Sigmoid colon (tissue), 7 donors: ENCODE data around the gene LEPROT. TPM values are rescaled to one million over a fixed set of nuclear protein-coding genes. Genes with fewer than 3 reads are reported as not detected.

Experiments
- DNase-seq: peaks from one replicate; pipeline ENCODE4 v3.0.0-alpha.2; 2019
- H3K27ac ChIP-seq, 4 donors: fragments of 200-600 bp; sonication (generic); one replicate each; pipeline ENCODE4 v1.5.1; 2016 to 2019; ENCODE audit warnings: mild to moderate bottlenecking in 1 of 4
- H3K27me3 ChIP-seq, 3 donors: fragments of 200-600 bp; sonication (generic); one replicate each; pipeline ENCODE4 v1.5.1; 2019; ENCODE audit warnings: mild to moderate bottlenecking in 1 of 3
- H3K36me3 ChIP-seq, 4 donors: fragments of 200-600 bp; sonication (generic); one replicate each; pipeline ENCODE4 v1.5.1; 2016 to 2019
- H3K4me1 ChIP-seq, 4 donors: fragments of 200-600 bp; sonication (generic); one replicate each; pipeline ENCODE4 v1.5.1; 2017 to 2019
- H3K4me3 ChIP-seq, 4 donors: fragments of 200-600 bp; sonication (generic); one replicate each; pipeline ENCODE4 v1.5.1; 2017 to 2019; ENCODE audit warnings: mild to moderate bottlenecking in 2 of 4, moderate library complexity in 1 of 4
- H3K9me3 ChIP-seq, 4 donors: fragments of 200-600 bp in 3 of 4; sonication (generic) in 3 of 4; one replicate each; pipeline versions ENCODE4 v1.5.1 to v1.6.1; 2013 to 2019
- EP300 ChIP-seq, 4 donors: sonication (generic); formaldehyde crosslinking; IDR thresholded peaks; one replicate each; pipeline ENCODE4 v1.6.1; 2017; ENCODE audit warnings: antibody characterized with exemption in 4 of 4
- POLR2A ChIP-seq, 2 donors: fragments of 450-650 bp; IDR thresholded peaks; one replicate each; pipeline ENCODE4 v1.6.1; 2016; ENCODE audit warnings: antibody characterized with exemption in 2 of 2, mild to moderate bottlenecking in 2 of 2, moderate library complexity in 2 of 2
- POLR2AphosphoS5 ChIP-seq, 4 donors: sonication (generic); formaldehyde crosslinking; IDR thresholded peaks; one replicate each; pipeline ENCODE4 v1.6.1; 2017; ENCODE audit warnings: antibody characterized with exemption in 4 of 4
- WGBS, 2 donors: extraction: QIAGEN DNeasy Blood & Tissue Kit; methylation state at CpG; one replicate each; pipeline ENCODE4 v1.1.7; 2013; 5-methylcytosine and 5-hydroxymethylcytosine counted together
- intact Hi-C: fragments of 100-400 bp; cut with DNase I; formaldehyde crosslinking; loops from one replicate; pipeline ENCODE4 v1.15.1; 2023
- polyA plus RNA-seq, 3 donors: library from polyadenylated mRNA; stranded (reverse); fragments of 200-250 nt; gene quantifications; one replicate each; pipeline ENCODE4 v1.2.3, GENCODE V29; 2013
- total RNA-seq, 4 donors: library from RNA; depleted of rRNA; stranded (reverse); fragments of >200 nt; gene quantifications; one replicate each; pipeline ENCODE4 v1.1.0, GENCODE V29; 2016
- TF ChIP-seq, protein P1 (sequence below), 4 experiments: fragments of 450-650 bp in 3 of 4; fragments of 200-600 bp in 1 of 4; IDR thresholded peaks; one replicate each; pipeline ENCODE4 v1.5.1; 2016 to 2019; ENCODE audit warnings: antibody characterized with exemption in 4 of 4, mild to moderate bottlenecking in 3 of 4, moderate library complexity in 2 of 4
- donor health status: healthy with polysubstance abuse.
- donor health status: Bipolar disorder and iron deficiency.
- donor health status: healthy.

LEPROT gene, protein sequence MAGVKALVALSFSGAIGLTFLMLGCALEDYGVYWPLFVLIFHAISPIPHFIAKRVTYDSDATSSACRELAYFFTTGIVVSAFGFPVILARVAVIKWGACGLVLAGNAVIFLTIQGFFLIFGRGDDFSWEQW
- total RNA-seq (10 to 100 TPM; 48.2 to 67.8 (median 57.0) TPM), polyA plus RNA-seq (10 to 100 TPM; 14.3 to 29.8 (median 15.6) TPM)

DNA sequence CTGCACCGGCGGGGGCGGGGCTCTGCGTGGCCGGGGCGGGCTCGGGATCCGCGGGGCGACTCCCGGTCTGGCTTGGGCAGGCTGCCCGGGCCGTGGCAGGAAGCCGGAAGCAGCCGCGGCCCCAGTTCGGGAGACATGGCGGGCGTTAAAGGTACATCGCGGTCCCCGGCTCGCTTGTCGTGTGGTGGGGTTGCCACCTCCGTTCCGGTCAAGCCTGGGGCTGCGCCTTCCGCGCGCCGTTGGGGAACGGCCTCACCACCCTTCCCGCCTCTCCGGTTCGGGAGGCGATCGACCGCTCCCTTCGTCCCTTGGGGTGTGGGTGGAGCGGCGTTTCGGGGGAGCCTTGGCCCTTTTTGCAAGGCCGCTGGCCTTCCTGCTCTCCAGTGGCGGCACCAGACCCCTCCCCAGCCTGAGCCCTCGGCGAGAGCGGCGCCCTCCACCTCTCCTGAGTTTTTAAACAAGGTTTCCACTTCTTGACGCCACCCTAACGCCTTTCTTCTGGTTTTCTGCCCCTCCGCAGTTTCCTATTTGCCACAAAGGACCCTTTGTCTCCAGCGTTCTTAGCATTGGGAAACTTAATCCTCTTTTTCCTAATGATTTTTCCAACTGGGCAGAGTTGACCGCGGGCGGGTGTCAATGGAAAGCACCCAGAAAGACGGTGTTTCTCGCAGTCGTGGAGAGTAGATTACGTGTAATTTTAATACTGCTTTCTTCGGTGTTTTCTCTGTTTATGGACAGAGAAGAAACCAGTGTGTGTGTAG, at the start of gene LEPROT, which contains the start of gene LEPR:
Gene LEPROT, plus strand, starts transcription at position 79 of the 761 bp plus-strand sequence. Its CDS starts 57 bp downstream, at position 136.
Gene LEPR, plus strand, starts transcription at position 79 of the 761 bp plus-strand sequence. CDS start 144,898 bp downstream, outside the sequence.
- DNase-seq = peak; percentile 64
- Histone ChIP-seq H3K4me3 (peak within 1 kb of the TSS; percentile 88 to 95 (median 92)), H3K27ac (peak within 1 kb of the TSS; percentile 96 to 99 (median 98)), H3K36me3 (peaks cover 0 to 8% (median 3%) of the 10 kb centered on the region in 4 donors), H3K9me3 (no peaks in the 10 kb centered on the region), H3K4me1 (peaks cover 0 to 37% (median 33%) of the 10 kb centered on the region in 4 donors), H3K27me3 (no peaks in the 10 kb centered on the region)
- TF ChIP-seq POLR2A (IDR thresholded peaks at IDR 0.05) (peak; percentile 61 to 72), POLR2AphosphoS5 (IDR thresholded peaks at IDR 0.05) (peak; percentile 82 to 94 (median 92)), EP300 (IDR thresholded peaks at IDR 0.05) (no peak)
- TF ChIP-seq, protein P1, sequence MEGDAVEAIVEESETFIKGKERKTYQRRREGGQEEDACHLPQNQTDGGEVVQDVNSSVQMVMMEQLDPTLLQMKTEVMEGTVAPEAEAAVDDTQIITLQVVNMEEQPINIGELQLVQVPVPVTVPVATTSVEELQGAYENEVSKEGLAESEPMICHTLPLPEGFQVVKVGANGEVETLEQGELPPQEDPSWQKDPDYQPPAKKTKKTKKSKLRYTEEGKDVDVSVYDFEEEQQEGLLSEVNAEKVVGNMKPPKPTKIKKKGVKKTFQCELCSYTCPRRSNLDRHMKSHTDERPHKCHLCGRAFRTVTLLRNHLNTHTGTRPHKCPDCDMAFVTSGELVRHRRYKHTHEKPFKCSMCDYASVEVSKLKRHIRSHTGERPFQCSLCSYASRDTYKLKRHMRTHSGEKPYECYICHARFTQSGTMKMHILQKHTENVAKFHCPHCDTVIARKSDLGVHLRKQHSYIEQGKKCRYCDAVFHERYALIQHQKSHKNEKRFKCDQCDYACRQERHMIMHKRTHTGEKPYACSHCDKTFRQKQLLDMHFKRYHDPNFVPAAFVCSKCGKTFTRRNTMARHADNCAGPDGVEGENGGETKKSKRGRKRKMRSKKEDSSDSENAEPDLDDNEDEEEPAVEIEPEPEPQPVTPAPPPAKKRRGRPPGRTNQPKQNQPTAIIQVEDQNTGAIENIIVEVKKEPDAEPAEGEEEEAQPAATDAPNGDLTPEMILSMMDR (IDR thresholded peaks at IDR 0.05) = no peak
- intact Hi-C loops = loop anchor here (5.0 kb wide), 2 partner anchors 273 to 353 kb away; partner anchors contain the start of gene AK4
- 0 to 1% methylated on average over 60 of the region's 60 CpGs for WGBS, 2 donors

DNA sequence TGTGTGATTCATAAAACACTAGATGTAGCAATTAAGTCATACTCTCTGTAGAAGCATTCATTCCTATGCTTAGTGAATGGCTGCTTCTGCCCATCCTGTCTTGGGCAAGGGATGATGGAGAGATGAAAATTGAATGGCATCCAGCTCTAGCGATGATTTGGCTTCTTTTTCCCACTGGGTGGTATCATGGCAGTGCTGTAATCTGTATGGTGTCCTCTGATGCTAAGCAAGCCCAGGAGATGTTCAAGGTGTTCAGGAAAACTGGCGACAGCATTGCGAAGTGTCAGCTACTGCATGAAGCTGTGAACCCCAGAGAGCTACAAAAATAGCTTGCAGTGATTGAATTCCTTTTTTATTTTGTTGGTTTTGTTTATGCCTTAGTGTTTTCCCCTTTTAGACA, 48.9 kb upstream of the LEPROT start:
- no peaks in the 10 kb centered on the region for H3K4me1 ChIP-seq
- intact Hi-C loops = no loop called here
- no peak overlapping the region for H3K4me3 ChIP-seq
- H3K9me3 ChIP-seq = no peaks in the 10 kb centered on the region
- WGBS, 2 donors = 95 to 97% methylated on average over 3 of the region's 3 CpGs
- H3K36me3 ChIP-seq = no peaks in the 10 kb centered on the region
- TF ChIP-seq POLR2AphosphoS5 (IDR thresholded peaks at IDR 0.05) (no peak), POLR2A (IDR thresholded peaks at IDR 0.05) (no peak), EP300 (IDR thresholded peaks at IDR 0.05) (no peak)
- TF ChIP-seq, protein P1 (IDR thresholded peaks at IDR 0.05) = no peak
- no peaks in the 10 kb centered on the region for H3K27me3 ChIP-seq
- no peak overlapping the region for H3K27ac ChIP-seq
- DNase-seq = no peak

DNA sequence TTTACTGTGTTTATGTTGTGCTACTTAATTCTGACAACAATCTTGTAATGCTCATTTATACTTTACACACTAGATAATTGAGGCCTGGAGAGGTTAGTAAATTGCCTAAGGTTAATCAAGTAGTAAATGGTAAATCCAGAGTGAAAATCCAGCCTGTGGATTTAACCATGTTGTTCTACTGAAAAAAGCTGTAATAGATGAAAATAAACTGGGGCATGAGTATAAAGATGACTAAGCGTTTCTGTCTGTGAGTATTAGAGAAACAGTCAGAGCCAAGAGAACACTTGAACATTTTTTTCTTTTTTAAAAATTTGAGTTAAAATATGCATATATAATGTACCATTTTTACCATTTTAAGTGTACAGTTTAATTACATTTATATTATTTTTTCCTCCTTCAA, 47.9 kb upstream of the LEPROT start:
- intact Hi-C loops = no loop called here
- H3K36me3 ChIP-seq = no peaks in the 10 kb centered on the region
- H3K9me3 ChIP-seq = no peaks in the 10 kb centered on the region
- no peaks in the 10 kb centered on the region for H3K4me1 ChIP-seq
- no peaks in the 10 kb centered on the region for H3K27me3 ChIP-seq
- H3K4me3 ChIP-seq = no peak overlapping the region
- no peak overlapping the region for H3K27ac ChIP-seq
- no peak for DNase-seq
- 49 to 85% methylated on average over 1 of the region's 1 CpG for WGBS, 2 donors
- no peak for TF ChIP-seq EP300 (IDR thresholded peaks at IDR 0.05)
- no peak for TF ChIP-seq POLR2AphosphoS5 (IDR thresholded peaks at IDR 0.05)
- TF ChIP-seq, protein P1 (IDR thresholded peaks at IDR 0.05) = no peak
- TF ChIP-seq POLR2A (IDR thresholded peaks at IDR 0.05) = no peak

DNA sequence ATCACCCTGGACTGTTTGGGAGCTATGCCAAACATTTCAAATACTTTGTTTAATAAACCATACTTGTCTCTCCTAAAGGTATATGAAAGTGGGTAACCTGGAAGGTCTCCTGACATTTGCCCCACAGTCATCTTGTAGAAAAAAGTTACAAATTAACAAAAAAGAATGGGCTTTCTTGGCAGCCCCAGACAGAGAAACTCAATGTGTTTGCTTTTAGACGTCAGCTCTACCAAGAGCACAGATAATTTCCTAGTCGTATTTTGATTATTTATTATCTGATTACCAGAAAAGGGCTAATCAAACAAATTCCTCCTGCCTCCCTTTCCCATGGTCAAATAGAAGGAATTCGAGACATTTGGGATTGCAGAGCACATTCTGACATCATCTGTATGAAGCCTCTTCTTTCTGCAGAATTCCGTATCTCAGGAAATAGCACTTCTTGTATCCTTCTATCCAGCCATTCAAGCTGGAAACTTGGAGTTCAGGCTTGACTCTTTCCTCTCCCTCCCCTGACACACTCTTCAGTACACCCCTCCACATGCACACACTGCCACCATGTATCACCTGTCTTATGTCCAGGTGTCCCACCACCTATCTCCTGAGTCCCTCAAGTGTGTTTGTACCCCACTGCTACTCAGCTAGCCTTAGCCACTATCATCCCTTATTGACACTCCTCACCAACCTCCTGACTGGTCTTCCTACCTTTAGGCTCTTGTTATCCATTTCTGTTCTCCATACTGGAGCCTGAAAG, 42.8 kb upstream of the LEPROT start:
- DNase-seq = no peak
- no peak overlapping the region for H3K27ac ChIP-seq
- H3K4me1 ChIP-seq = no peaks in the 10 kb centered on the region
- no peaks in the 10 kb centered on the region for H3K36me3 ChIP-seq
- TF ChIP-seq POLR2A (IDR thresholded peaks at IDR 0.05) (no peak), POLR2AphosphoS5 (IDR thresholded peaks at IDR 0.05) (no peak), EP300 (IDR thresholded peaks at IDR 0.05) (no peak)
- TF ChIP-seq, protein P1 (IDR thresholded peaks at IDR 0.05) = no peak
- H3K27me3 ChIP-seq = no peaks in the 10 kb centered on the region
- intact Hi-C loops = no loop called here
- H3K9me3 ChIP-seq = no peaks in the 10 kb centered on the region
- WGBS, 2 donors = 66 to 81% methylated on average over 4 of the region's 4 CpGs
- no peak overlapping the region for H3K4me3 ChIP-seq
